ENCODE results near the gene TEN1. TPM values are rescaled to one million over a fixed set of nuclear protein-coding genes. Genes with fewer than 3 reads are reported as not detected.

The TEN1 gene, protein sequence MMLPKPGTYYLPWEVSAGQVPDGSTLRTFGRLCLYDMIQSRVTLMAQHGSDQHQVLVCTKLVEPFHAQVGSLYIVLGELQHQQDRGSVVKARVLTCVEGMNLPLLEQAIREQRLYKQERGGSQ
- total RNA-seq (10 to 100 TPM; 13.1 to 20.1 (median 13.8) TPM), polyA plus RNA-seq (10 to 100 TPM; 12.8 to 16.0 TPM), total RNA-seq (not detected)

DNA sequence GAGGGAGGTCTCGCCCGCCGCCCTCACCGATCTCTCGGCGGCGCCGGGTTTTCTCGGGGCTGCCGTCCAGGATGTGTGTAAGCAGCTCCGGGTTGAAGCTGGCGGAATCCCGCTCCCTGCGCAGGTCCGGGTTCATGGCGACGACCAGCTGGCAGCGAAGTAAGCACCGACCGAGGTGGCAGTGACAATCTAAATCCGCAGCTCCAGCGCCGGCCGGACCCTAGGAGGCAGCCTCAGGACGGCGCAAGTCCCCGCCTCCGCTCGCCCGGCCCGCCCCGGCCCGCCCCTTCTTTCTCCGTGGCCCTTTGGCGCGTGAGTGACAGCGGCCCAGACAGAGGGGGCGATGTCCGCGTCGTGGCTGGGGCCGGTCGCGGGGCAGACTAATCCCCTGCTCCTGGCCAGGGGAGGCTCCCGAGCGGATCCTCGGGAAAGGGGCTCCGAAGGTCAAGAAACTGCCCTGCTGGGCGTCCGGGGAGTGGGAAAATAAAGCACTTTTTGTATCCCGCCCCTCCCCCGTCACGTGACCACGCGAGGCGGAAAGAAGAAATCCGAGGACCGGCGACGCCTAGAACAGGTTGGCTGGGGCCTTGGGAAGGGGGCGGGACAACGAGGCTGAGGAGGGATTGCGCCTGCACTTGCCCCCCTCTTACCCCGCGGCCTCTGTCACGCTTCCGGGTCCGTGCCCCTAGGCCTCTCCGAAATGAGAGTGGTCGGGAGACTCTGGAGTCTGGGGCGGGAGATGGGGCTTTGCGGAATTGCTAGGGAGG is at the start of gene TEN1, which contains the start of gene ACOX1:
TSS of gene TEN1 (plus strand) at position 303 of the 767 bp plus-strand sequence. CDS start 6,953 bp downstream, outside the sequence.
TSS of gene ACOX1 (minus strand) at position 229 of the 767 bp plus-strand sequence. CDS start at position 136, 93 bp downstream.
- ChIA-PET POLR2A (interaction anchor here (0.7 to 1.9 kb wide), 8 partner anchors 11 to 374 kb away, joined by 3 to 7 read pairs (median 4); partner anchors contain the start of genes FBF1, MRPL38 and PRPSAP1), CTCF (interaction anchor here (0.8 kb wide), 1 partner anchor 38 kb away, joined by 3 read pairs; the partner anchor contains the start of gene FBF1)
- H3K4me3 Mint-ChIP-seq, result peak within 1 kb of the TSS; percentile 91 to 99 (median 98)
- DNase-seq (peak; percentile 84 to 96 (median 93)), ATAC-seq (peak; percentile 95)
- peaks cover 0 to 3% (median 1%) of the 10 kb centered on the region in 5 donors for H3K36me3 Mint-ChIP-seq
- intact Hi-C loops (cut with micrococcal nuclease), result loop anchor here (1.0 to 10.0 kb wide), 16 partner anchors 26 to 758 kb away; partner anchors contain the start of genes FBF1 (in 2 of the 2), UBE2O (in 2 of the 2), MFSD11 (in 1 of the 2) and MIF4GD (in 1 of the 2)
- no peaks in the 10 kb centered on the region for H3K27me3 ChIP-seq (ENCODE audit: control insufficient read depth in 2 of 2, insufficient read depth in 2 of 2, low read length in 2 of 2)
- peak within 1 kb of the TSS; percentile 98 to 100 (median 100) for H3K27ac Mint-ChIP-seq
- H3K4me3 ChIP-seq (ENCODE audit: low read length), result peak within 1 kb of the TSS; percentile 89
- no peaks in the 10 kb centered on the region for H3K9me3 ChIP-seq (ENCODE audit: control insufficient read depth in 2 of 3, low read length in 3 of 3)
- H3K4me1 Mint-ChIP-seq, result peaks cover 26 to 53% (median 47%) of the 10 kb centered on the region in 7 donors
- H3K36me3 ChIP-seq (ENCODE audit: control insufficient read depth in 2 of 3, insufficient read depth in 3 of 3, low read length in 3 of 3), result peaks cover 0 to 7% (median 0%) of the 10 kb centered on the region in 3 experiments
- peaks cover 5 to 6% of the 10 kb centered on the region in 2 donors for H3K4me1 ChIP-seq (ENCODE audit: control insufficient read depth in 2 of 2, insufficient read depth in 2 of 2, low read length in 2 of 2)
- no peaks in the 10 kb centered on the region for H3K27me3 Mint-ChIP-seq
- H3K27ac ChIP-seq (ENCODE audit: low read depth, low read length), result peak within 1 kb of the TSS; percentile 100
- no peaks in the 10 kb centered on the region for H3K9me3 Mint-ChIP-seq

DNA sequence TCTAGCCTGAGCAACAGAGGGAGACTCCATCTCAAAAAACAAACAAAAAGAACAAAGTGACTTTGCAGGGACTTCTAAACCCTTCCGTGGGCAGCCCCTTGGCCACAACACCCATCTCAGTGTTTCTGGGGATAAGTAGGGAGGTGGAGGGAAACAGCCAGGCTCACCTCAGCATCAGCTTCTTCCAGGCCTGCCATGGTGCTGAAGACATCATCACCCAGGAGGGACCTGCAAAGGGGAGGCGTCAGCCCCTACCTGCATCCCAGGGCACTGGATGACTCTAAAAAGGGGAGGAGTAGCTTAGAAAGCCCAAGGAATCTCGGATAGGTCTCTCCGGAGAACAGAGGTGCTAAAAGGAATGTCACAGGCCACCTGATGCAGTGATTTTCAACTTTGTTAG is 48.0 kb upstream of the TEN1 start:
- intact Hi-C loops (cut with micrococcal nuclease), result no loop called here
- Mint-ChIP-seq H3K4me3 (no peak overlapping the region), H3K4me1 (no peaks in the 10 kb centered on the region), H3K9me3 (no peaks in the 10 kb centered on the region), H3K27ac (no peak overlapping the region), H3K27me3 (no peaks in the 10 kb centered on the region), H3K36me3 (peaks cover 0 to 15% (median 0%) of the 10 kb centered on the region in 5 donors)
- ATAC-seq (no peak), DNase-seq (no peak)
- Histone ChIP-seq H3K4me1 (ENCODE audit: control insufficient read depth in 2 of 2, insufficient read depth in 2 of 2, low read length in 2 of 2) (no peaks in the 10 kb centered on the region), H3K27ac (ENCODE audit: low read depth, low read length) (no peak overlapping the region), H3K36me3 (ENCODE audit: control insufficient read depth in 2 of 3, insufficient read depth in 3 of 3, low read length in 3 of 3) (peaks cover 0 to 6% (median 0%) of the 10 kb centered on the region in 3 experiments), H3K27me3 (ENCODE audit: control insufficient read depth in 2 of 2, insufficient read depth in 2 of 2, low read length in 2 of 2) (no peaks in the 10 kb centered on the region), H3K4me3 (ENCODE audit: low read length) (no peak overlapping the region), H3K9me3 (ENCODE audit: control insufficient read depth in 2 of 3, low read length in 3 of 3) (no peaks in the 10 kb centered on the region)
- CTCF ChIA-PET, result no interaction called here
- POLR2A ChIA-PET, result interaction anchor here (0.7 kb wide), 1 partner anchor 64 kb away, joined by 3 read pairs; no protein-coding TSS in a partner anchor

- no peak overlapping the region for H3K4me3 ChIP-seq (ENCODE audit: low read length)
- Mint-ChIP-seq H3K9me3 (no peaks in the 10 kb centered on the region), H3K27me3 (no peaks in the 10 kb centered on the region), H3K36me3 (peaks cover 0 to 7% (median 0%) of the 10 kb centered on the region in 5 donors), H3K4me1 (no peaks in the 10 kb centered on the region), H3K4me3 (no peak overlapping the region), H3K27ac (no peak overlapping the region)
- ATAC-seq (no peak), DNase-seq (no peak)
- CTCF ChIA-PET, result no interaction called here
- H3K27ac ChIP-seq (ENCODE audit: low read depth, low read length), result no peak overlapping the region
- POLR2A ChIA-PET, result no interaction called here
- intact Hi-C loops (cut with micrococcal nuclease), result no loop called here
- H3K27me3 ChIP-seq (ENCODE audit: control insufficient read depth in 2 of 2, insufficient read depth in 2 of 2, low read length in 2 of 2), result no peaks in the 10 kb centered on the region
- no peaks in the 10 kb centered on the region for H3K36me3 ChIP-seq (ENCODE audit: control insufficient read depth in 2 of 3, insufficient read depth in 3 of 3, low read length in 3 of 3)
- H3K4me1 ChIP-seq (ENCODE audit: control insufficient read depth in 2 of 2, insufficient read depth in 2 of 2, low read length in 2 of 2), result no peaks in the 10 kb centered on the region
- no peaks in the 10 kb centered on the region for H3K9me3 ChIP-seq (ENCODE audit: control insufficient read depth in 2 of 3, low read length in 3 of 3)
Observed at GRCh38 chr17:75932852-75933251, 46.2 kb upstream of the TEN1 start.

GRCh38 chr17:75933808-75934207 is 45.2 kb upstream of the TEN1 start:
- Mint-ChIP-seq H3K36me3 (peaks cover 0 to 3% (median 0%) of the 10 kb centered on the region in 5 donors), H3K27ac (no peak overlapping the region), H3K9me3 (no peaks in the 10 kb centered on the region), H3K27me3 (no peaks in the 10 kb centered on the region), H3K4me1 (no peaks in the 10 kb centered on the region), H3K4me3 (no peak overlapping the region)
- H3K27me3 ChIP-seq (ENCODE audit: control insufficient read depth in 2 of 2, insufficient read depth in 2 of 2, low read length in 2 of 2), result no peaks in the 10 kb centered on the region
- H3K36me3 ChIP-seq (ENCODE audit: control insufficient read depth in 2 of 3, insufficient read depth in 3 of 3, low read length in 3 of 3), result no peaks in the 10 kb centered on the region
- H3K27ac ChIP-seq (ENCODE audit: low read depth, low read length), result no peak overlapping the region
- intact Hi-C loops (cut with micrococcal nuclease), result no loop called here
- ATAC-seq (no peak), DNase-seq (no peak)
- no peaks in the 10 kb centered on the region for H3K9me3 ChIP-seq (ENCODE audit: control insufficient read depth in 2 of 3, low read length in 3 of 3)
- H3K4me1 ChIP-seq (ENCODE audit: control insufficient read depth in 2 of 2, insufficient read depth in 2 of 2, low read length in 2 of 2), result no peaks in the 10 kb centered on the region
- ChIA-PET POLR2A (no interaction called here), CTCF (no interaction called here)
- H3K4me3 ChIP-seq (ENCODE audit: low read length), result no peak overlapping the region

DNA sequence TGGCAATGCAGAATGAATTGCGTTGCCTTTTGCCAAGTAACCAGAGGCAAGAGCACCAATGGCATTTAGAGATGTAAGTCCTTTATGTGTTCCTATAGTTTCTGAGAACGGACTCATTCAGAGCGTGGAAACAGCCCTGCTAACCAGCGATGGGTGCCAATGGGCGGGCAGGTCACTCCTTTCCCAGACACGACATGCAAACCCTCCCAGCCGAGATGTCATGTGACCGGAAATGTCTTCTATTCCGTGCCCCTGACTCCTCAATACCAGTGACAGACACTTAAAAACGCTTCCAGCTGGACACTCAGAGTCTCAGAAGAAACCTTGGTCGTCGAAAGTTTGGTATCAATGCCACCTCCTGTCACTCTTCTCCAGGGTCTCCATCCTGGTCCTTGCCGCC is 41.4 kb upstream of the TEN1 start:
- no peak overlapping the region for H3K4me3 Mint-ChIP-seq
- H3K27me3 Mint-ChIP-seq, result no peaks in the 10 kb centered on the region
- H3K36me3 ChIP-seq (ENCODE audit: control insufficient read depth in 2 of 3, insufficient read depth in 3 of 3, low read length in 3 of 3), result no peaks in the 10 kb centered on the region
- DNase-seq, result no peak
- H3K4me1 ChIP-seq (ENCODE audit: control insufficient read depth in 2 of 2, insufficient read depth in 2 of 2, low read length in 2 of 2), result peaks cover 5 to 11% of the 10 kb centered on the region in 2 donors
- H3K27me3 ChIP-seq (ENCODE audit: control insufficient read depth in 2 of 2, insufficient read depth in 2 of 2, low read length in 2 of 2), result no peaks in the 10 kb centered on the region
- ChIA-PET POLR2A (no interaction called here), CTCF (no interaction called here)
- H3K27ac Mint-ChIP-seq, result no peak overlapping the region
- H3K9me3 ChIP-seq (ENCODE audit: control insufficient read depth in 2 of 3, low read length in 3 of 3), result no peaks in the 10 kb centered on the region
- no peak for ATAC-seq
- no peak overlapping the region for H3K4me3 ChIP-seq (ENCODE audit: low read length)
- intact Hi-C loops (cut with micrococcal nuclease), result no loop called here
- H3K27ac ChIP-seq (ENCODE audit: low read depth, low read length), result no peak overlapping the region
- no peaks in the 10 kb centered on the region for H3K9me3 Mint-ChIP-seq
- peaks cover 9 to 19% (median 11%) of the 10 kb centered on the region in 7 donors for H3K4me1 Mint-ChIP-seq
- H3K36me3 Mint-ChIP-seq, result no peaks in the 10 kb centered on the region

- no peaks in the 10 kb centered on the region for H3K9me3 ChIP-seq (ENCODE audit: control insufficient read depth in 2 of 3, low read length in 3 of 3)
- peak; percentile 100 for ATAC-seq
- peaks cover 0 to 3% (median 0%) of the 10 kb centered on the region in 5 donors for H3K36me3 Mint-ChIP-seq
- peaks cover 5 to 11% of the 10 kb centered on the region in 2 donors for H3K4me1 ChIP-seq (ENCODE audit: control insufficient read depth in 2 of 2, insufficient read depth in 2 of 2, low read length in 2 of 2)
- H3K9me3 Mint-ChIP-seq, result no peaks in the 10 kb centered on the region
- H3K27ac ChIP-seq (ENCODE audit: low read depth, low read length), result peak within 1 kb of the TSS; percentile 86
- H3K4me1 Mint-ChIP-seq, result peaks cover 9 to 19% (median 11%) of the 10 kb centered on the region in 7 donors
- H3K36me3 ChIP-seq (ENCODE audit: control insufficient read depth in 2 of 3, insufficient read depth in 3 of 3, low read length in 3 of 3), result no peaks in the 10 kb centered on the region
- no peaks in the 10 kb centered on the region for H3K27me3 Mint-ChIP-seq
- peak; percentile 74 to 92 (median 82) for DNase-seq
- POLR2A ChIA-PET, result interaction anchor here (0.8 to 1.7 kb wide), 9 partner anchors 8 to 161 kb away, joined by 3 to 7 read pairs (median 3); partner anchors contain the start of genes ACOX1, TEN1, TRIM65 and WBP2
- intact Hi-C loops (cut with micrococcal nuclease), result loop anchor here (1.0 to 5.0 kb wide), 9 partner anchors 37 to 616 kb away; partner anchors contain the start of genes ACOX1 (in 2 of the 2), MRPL38 (in 2 of the 2), TEN1 (in 2 of the 2) and PRPSAP1 (in 1 of the 2)
- peak within 1 kb of the TSS; percentile 89 for H3K4me3 ChIP-seq (ENCODE audit: low read length)
- peak within 1 kb of the TSS; percentile 77 to 93 (median 90) for H3K4me3 Mint-ChIP-seq
- peak within 1 kb of the TSS; percentile 74 to 94 (median 89) for H3K27ac Mint-ChIP-seq
- CTCF ChIA-PET, result interaction anchor here (1.0 kb wide), 2 partner anchors 38 to 44 kb away, joined by 3 read pairs; partner anchors contain the start of genes ACOX1 and TRIM65
- H3K27me3 ChIP-seq (ENCODE audit: control insufficient read depth in 2 of 2, insufficient read depth in 2 of 2, low read length in 2 of 2), result no peaks in the 10 kb centered on the region
Observed at GRCh38 chr17:75940727-75941441, 38.2 kb upstream of the TEN1 start, which contains the start of gene FBF1. Gene FBF1 (minus strand): TSS chr17:75941042. CDS start chr17:75938149, 2,893 bp downstream.

Data from naive thymus-derived CD4-positive, alpha-beta T cell (primary cell).